Adrenal gland (tissue), 12 donors: Measurements from ENCODE around the gene PHF11. TPM values are rescaled to one million over a fixed set of nuclear protein-coding genes. Genes with fewer than 3 reads are reported as not detected.
A peak's percentile ranks its signal among the peaks of the same experiment; 100 is the strongest.

Experiments used
- DNase-seq, 7 donors: peaks; one replicate each; pipeline ENCODE4 v3.0.0-alpha.2; 2019 to 2020
- H3K27ac ChIP-seq, 5 donors: fragments of 200-600 bp; sonication (generic) in 4 of 5; 1 replicate in 3 of 5; 2 replicates in 2 of 5; pipeline versions ENCODE4 v1.5.1 to v1.8.0; 2016 to 2020; ENCODE audit warnings: mild to moderate bottlenecking in 1 of 5
- H3K27me3 ChIP-seq: fragments of 200-600 bp; 2 replicates; pipeline ENCODE4 v1.8.0; 2021
- H3K36me3 ChIP-seq, 2 donors: fragments of 200-600 bp; replicated peaks in 1 of 2; 1 replicate in 1 of 2; 2 replicates in 1 of 2; pipeline versions ENCODE4 v1.5.1 to v1.8.0; 2018 to 2022
- H3K4me1 ChIP-seq, 2 donors: fragments of 200-600 bp; replicated peaks in 1 of 2; 1 replicate in 1 of 2; 2 replicates in 1 of 2; pipeline versions ENCODE4 v1.5.1 to v1.8.0; 2018 to 2021
- H3K4me3 ChIP-seq, 4 donors: fragments of 200-600 bp; sonication (generic) in 3 of 4; one replicate each; pipeline ENCODE4 v1.5.1; 2016 to 2018
- H3K9me3 ChIP-seq, 3 donors: fragments of 200-600 bp; sonication (generic) in 1 of 3; replicated peaks in 1 of 3; 1 replicate in 2 of 3; 2 replicates in 1 of 3; pipeline versions ENCODE4 v1.5.1 to v1.8.0; 2016 to 2021
- POLR2A ChIP-seq, 2 donors: fragments of 450-650 bp; IDR thresholded peaks; one replicate each; pipeline ENCODE4 v1.6.1; 2017; ENCODE audit warnings: antibody characterized with exemption in 2 of 2, mild to moderate bottlenecking in 2 of 2, moderate library complexity in 1 of 2
- WGBS, 4 donors: extraction: QIAGEN DNeasy Blood & Tissue Kit in 2 of 4; methylation state at CpG; one replicate each; pipeline versions ENCODE4 v1.1.5 to v1.1.7; 2013 to 2017; 5-methylcytosine and 5-hydroxymethylcytosine counted together
- intact Hi-C, 2 donors: fragments of 100-400 bp; cut with DNase I; formaldehyde crosslinking; loops; one replicate each; pipeline versions ENCODE4 v1.14.1 to v1.15.0; 2022 to 2023
- polyA plus RNA-seq, 3 donors: library from polyadenylated mRNA; stranded (reverse); fragments of 200-250 nt in 2 of 3; fragments of 350-450 nt in 1 of 3; fragmentation: Illumina TruSeq in 1 of 3; extraction: RNeasy Lipid Tissue Mini Kit (QIAGEN cat#74804) in 1 of 3; gene quantifications; one replicate each; pipeline ENCODE4 v1.2.3, GENCODE V29; 2013 to 2014
- total RNA-seq, 9 donors: library from RNA; depleted of rRNA in 4 of 9; stranded (reverse); fragments of >200 nt in 4 of 9; fragments of 120-200 nt in 1 of 9; fragmentation: NEBNext Ultra II Directional in 1 of 9; extraction: Animal tissue kit (Norgen Biotek cat#: 25700) in 1 of 9; gene quantifications; one replicate each; pipeline versions ENCODE4 v1.1.0 to v1.2.4, GENCODE V29; 2013 to 2023
- TF ChIP-seq, protein P1 (sequence below), 6 experiments: fragments of 450-650 bp in 4 of 6; fragments of 200-600 bp in 2 of 6; sonication (generic) in 1 of 6; IDR thresholded peaks; 1 replicate in 5 of 6; 2 replicates in 1 of 6; pipeline versions ENCODE4 v1.5.1 to v1.8.0; 2016 to 2021; ENCODE audit warnings: antibody characterized with exemption in 6 of 6, mild to moderate bottlenecking in 2 of 6, moderate library complexity in 1 of 6
- donor health status: healthy with polysubstance abuse.
- donor health status: Bipolar disorder and iron deficiency.
- donor health status: DM: yes; HTN: yes; CAD: no.
- donor health status: DM: no; HTN: no; CAD: no.
- donor health status: DM: no; HTN: no; CAD: no.
- donor health status: DM: yes; HTN: yes; CAD: no.

PHF11 gene
- total and polyA plus RNA-seq, 12 donors = 23.8 to 136 (median 64.2) TPM

DNA sequence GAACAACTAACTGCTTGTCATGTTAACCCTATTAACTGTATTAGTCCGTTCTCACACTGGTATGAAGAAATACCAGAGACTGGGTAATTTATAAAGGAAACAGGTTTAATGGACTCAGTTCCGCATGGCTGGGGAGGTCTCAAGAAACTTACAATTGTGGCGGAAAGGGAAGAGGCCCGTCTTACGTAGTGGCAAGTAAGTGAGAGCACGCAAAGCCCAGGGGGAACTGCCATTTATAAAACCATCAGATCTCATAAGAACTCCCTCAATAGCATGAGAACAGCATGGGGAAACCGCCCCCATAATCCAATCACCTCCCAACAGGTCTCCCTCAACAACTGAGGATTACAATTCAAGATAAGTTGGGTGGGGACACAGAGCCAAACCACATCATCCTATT is 34.7 kb downstream of the PHF11 start:
- Histone ChIP-seq H3K36me3 (peaks cover 0 to 7% of the 10 kb centered on the region in 2 donors), H3K27ac (peak overlapping the region in 1 of 5 donors; percentile 38), H3K4me3 (no peak overlapping the region), H3K9me3 (no peaks in the 10 kb centered on the region), H3K27me3 (no peaks in the 10 kb centered on the region), H3K4me1 (peaks cover 0 to 22% of the 10 kb centered on the region in 2 donors)
- DNase-seq = peak in 3 of 7 donors; percentile 25 to 40 (median 27)
- TF ChIP-seq POLR2A (IDR thresholded peaks at IDR 0.05) = no peak
- TF ChIP-seq, protein P1, sequence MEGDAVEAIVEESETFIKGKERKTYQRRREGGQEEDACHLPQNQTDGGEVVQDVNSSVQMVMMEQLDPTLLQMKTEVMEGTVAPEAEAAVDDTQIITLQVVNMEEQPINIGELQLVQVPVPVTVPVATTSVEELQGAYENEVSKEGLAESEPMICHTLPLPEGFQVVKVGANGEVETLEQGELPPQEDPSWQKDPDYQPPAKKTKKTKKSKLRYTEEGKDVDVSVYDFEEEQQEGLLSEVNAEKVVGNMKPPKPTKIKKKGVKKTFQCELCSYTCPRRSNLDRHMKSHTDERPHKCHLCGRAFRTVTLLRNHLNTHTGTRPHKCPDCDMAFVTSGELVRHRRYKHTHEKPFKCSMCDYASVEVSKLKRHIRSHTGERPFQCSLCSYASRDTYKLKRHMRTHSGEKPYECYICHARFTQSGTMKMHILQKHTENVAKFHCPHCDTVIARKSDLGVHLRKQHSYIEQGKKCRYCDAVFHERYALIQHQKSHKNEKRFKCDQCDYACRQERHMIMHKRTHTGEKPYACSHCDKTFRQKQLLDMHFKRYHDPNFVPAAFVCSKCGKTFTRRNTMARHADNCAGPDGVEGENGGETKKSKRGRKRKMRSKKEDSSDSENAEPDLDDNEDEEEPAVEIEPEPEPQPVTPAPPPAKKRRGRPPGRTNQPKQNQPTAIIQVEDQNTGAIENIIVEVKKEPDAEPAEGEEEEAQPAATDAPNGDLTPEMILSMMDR (IDR thresholded peaks at IDR 0.05) = no peak
- 74 to 89% (median 81%) methylated on average over 7 of the region's 7 CpGs for WGBS, 4 donors
- intact Hi-C loops = no loop called here

DNA sequence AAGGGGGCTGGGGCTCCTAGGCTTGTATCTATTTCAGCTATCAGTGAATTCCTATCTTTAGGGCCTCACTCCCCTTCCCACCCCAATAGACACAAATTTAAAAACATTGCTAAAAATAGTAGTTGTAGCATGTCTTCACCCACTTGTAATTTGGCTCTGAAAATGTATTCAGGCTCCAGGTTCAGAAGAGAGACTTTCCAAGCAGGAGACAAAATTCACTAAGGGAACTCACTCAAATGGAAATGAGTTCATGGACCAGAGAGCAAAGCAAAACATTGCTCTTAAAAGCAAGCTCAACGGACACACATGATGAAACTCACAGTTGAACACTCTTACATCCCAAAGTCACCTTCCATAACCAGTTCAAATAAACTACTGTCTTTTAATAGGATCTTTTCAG is 36.8 kb downstream of the PHF11 start:
- Histone ChIP-seq H3K9me3 (no peaks in the 10 kb centered on the region), H3K27ac (no peak overlapping the region), H3K4me1 (peaks cover 0 to 11% of the 10 kb centered on the region in 2 donors), H3K36me3 (peaks cover 0 to 7% of the 10 kb centered on the region in 2 donors), H3K4me3 (no peak overlapping the region), H3K27me3 (no peaks in the 10 kb centered on the region)
- TF ChIP-seq, protein P1 (IDR thresholded peaks at IDR 0.05) = no peak
- no peak for TF ChIP-seq POLR2A (IDR thresholded peaks at IDR 0.05)
- DNase-seq = no peak
- 82 to 96% (median 87%) methylated on average over 1 of the region's 1 CpG for WGBS, 4 donors
- intact Hi-C loops = no loop called here

DNA sequence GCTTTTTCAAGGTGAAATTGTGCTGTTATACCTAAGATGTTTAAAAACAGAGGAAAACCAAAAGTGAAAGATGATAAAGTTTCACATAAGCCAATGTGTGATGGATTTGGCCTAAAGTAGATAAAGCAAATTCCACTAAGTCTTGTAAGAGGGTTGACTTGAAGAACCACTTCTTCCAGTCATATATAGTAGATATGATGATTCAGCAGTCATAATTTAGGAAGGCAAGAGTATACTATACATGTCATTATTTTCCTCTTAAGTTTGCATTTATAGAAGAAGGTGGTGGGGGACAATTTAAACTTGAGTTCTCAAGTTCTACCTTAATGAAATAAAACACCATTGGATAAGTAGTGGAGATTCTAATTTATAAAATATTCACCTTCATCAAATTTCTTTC is 37.3 kb downstream of the PHF11 start:
- Histone ChIP-seq H3K4me3 (no peak overlapping the region), H3K36me3 (peaks cover 0 to 7% of the 10 kb centered on the region in 2 donors), H3K27ac (no peak overlapping the region), H3K9me3 (no peaks in the 10 kb centered on the region), H3K4me1 (peaks cover 0 to 7% of the 10 kb centered on the region in 2 donors), H3K27me3 (no peaks in the 10 kb centered on the region)
- no peak for DNase-seq
- intact Hi-C loops = no loop called here
- no peak for TF ChIP-seq POLR2A (IDR thresholded peaks at IDR 0.05)
- TF ChIP-seq, protein P1 (IDR thresholded peaks at IDR 0.05) = no peak

DNA sequence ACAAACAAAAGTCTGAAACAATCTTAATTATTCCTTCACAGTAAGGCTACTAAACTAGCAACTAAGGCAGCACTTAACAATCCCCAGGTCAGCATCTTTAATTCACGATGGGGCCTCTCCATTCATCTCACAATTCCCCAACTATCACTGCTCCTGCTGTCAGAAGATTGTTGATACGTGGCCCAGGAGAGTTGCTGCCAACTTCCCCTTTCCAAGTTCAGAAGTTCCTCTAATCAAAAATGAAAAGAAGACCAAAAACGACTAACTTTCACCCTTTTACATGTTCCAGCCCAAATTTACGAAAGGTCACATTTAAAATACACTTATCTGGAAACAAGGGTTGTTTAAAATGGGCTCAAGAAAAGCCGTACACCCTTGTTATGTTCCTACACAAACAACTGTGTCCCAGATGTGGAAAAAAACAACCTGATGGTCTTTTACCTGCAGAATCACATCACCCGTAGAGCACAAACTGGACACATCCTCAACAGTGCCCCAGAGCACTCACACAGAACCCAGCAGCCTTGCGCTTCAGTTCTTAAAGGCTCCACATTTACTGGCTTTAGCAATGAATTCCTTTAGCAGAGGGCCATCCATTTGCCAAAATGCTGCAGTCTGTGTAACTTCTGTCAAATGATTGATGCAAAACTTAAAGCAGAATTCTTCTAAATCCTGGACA is 38.0 kb downstream of the PHF11 start:
- TF ChIP-seq, protein P1 (IDR thresholded peaks at IDR 0.05) = no peak
- TF ChIP-seq POLR2A (IDR thresholded peaks at IDR 0.05) = no peak
- WGBS, 4 donors = 66 to 77% (median 69%) methylated on average over 7 of the region's 7 CpGs
- intact Hi-C loops = no loop called here
- no peak for DNase-seq
- Histone ChIP-seq H3K36me3 (peaks cover 0 to 3% of the 10 kb centered on the region in 2 donors), H3K4me1 (peaks cover 0 to under 1% of the 10 kb centered on the region in 2 donors), H3K9me3 (no peaks in the 10 kb centered on the region), H3K27ac (no peak overlapping the region), H3K27me3 (no peaks in the 10 kb centered on the region), H3K4me3 (no peak overlapping the region)
